GM12873 (cell line): Measurements from ENCODE around the gene SCD5.

Experiments used
- TF ChIP-seq, protein P1 (sequence below): IDR thresholded peaks from 2 replicates; pipeline ENCODE4 v1.5.1; 2012; ENCODE audit warnings: low read depth, mild to moderate bottlenecking, moderate library complexity, low read length, control low read depth; ENCODE audit not compliant: insufficient read depth; ENCODE audit errors: missing control alignments

SCD5 gene

DNA sequence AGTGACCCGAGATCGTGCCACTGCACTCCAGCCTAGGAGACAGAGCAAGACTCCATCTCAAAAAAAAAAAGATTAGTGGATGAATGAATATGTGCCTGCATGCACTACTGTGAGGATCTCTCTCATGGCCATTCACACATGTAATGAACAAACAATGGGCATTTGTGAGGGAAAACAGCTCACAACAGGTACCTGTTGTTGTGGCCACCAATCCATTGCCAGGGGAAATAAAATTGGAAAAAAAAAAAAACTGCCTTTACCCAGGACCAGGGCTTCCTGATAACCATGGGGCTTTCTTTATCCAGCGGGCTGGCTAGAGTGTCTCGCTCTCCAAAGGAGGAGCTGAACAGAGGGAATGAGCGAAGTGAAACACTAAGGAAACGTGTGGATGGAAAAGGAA lies 7.4 kb downstream of the SCD5 start:
- TF ChIP-seq, protein P1, sequence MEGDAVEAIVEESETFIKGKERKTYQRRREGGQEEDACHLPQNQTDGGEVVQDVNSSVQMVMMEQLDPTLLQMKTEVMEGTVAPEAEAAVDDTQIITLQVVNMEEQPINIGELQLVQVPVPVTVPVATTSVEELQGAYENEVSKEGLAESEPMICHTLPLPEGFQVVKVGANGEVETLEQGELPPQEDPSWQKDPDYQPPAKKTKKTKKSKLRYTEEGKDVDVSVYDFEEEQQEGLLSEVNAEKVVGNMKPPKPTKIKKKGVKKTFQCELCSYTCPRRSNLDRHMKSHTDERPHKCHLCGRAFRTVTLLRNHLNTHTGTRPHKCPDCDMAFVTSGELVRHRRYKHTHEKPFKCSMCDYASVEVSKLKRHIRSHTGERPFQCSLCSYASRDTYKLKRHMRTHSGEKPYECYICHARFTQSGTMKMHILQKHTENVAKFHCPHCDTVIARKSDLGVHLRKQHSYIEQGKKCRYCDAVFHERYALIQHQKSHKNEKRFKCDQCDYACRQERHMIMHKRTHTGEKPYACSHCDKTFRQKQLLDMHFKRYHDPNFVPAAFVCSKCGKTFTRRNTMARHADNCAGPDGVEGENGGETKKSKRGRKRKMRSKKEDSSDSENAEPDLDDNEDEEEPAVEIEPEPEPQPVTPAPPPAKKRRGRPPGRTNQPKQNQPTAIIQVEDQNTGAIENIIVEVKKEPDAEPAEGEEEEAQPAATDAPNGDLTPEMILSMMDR: no peak

DNA sequence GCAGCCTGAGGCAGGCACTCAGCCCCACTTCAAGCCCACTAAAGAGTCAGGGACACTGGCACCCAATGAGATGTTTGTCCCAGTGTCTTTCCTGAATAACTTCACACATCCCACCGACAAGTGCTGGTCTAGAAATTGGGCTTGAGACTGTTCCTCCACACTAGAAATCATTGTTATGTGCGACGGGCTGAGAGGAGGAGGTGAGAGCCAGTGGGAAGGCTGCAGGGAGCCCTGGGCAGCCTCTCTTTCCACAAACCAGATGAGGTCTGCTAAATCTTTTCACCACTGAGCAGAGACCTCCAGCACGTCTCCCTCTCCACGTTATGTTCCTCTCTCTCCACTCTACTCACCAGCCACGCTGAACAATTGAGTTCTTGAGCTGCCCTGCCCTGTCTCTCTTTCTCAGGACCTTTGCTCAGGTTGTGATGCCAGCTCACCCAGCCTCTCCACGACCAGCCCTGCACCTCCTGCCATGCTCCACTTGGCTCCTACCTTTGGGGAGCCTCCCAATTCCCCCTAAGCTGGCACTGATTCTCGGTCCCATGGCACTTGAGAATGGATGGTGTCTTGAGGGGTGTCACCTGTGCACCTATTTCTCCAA lies 8.4 kb downstream of the SCD5 start:
- TF ChIP-seq, protein P1: no peak

- TF ChIP-seq, protein P1: no peak
These were observed 9.4 kb downstream of the SCD5 start for GRCh38 chr4:82789025-82789776.

- TF ChIP-seq, protein P1: no peak
These were observed 11.3 kb downstream of the SCD5 start for GRCh38 chr4:82787342-82787741.

DNA sequence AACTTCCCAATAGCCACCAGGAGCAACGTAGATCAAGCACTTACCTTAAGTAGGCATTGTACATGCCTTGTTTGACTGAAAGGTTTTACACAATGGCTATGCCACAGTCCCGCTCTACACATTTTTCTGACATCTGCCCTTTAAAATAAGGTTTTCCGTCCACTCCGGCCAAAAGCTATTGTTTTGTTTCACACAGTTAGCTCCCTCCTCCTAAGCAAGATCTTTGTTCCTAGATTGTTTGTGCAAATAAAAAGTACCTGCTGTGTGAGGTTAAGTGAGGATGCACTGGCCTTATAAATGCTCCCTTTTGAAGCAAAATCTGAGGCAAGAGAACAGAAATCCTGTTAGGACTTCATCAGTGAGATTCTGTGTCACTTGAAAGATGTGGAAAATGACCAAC lies 11.8 kb downstream of the SCD5 start:
- TF ChIP-seq, protein P1: no peak

- TF ChIP-seq, protein P1: no peak
These were observed 12.8 kb downstream of the SCD5 start for GRCh38 chr4:82785611-82786400.

DNA sequence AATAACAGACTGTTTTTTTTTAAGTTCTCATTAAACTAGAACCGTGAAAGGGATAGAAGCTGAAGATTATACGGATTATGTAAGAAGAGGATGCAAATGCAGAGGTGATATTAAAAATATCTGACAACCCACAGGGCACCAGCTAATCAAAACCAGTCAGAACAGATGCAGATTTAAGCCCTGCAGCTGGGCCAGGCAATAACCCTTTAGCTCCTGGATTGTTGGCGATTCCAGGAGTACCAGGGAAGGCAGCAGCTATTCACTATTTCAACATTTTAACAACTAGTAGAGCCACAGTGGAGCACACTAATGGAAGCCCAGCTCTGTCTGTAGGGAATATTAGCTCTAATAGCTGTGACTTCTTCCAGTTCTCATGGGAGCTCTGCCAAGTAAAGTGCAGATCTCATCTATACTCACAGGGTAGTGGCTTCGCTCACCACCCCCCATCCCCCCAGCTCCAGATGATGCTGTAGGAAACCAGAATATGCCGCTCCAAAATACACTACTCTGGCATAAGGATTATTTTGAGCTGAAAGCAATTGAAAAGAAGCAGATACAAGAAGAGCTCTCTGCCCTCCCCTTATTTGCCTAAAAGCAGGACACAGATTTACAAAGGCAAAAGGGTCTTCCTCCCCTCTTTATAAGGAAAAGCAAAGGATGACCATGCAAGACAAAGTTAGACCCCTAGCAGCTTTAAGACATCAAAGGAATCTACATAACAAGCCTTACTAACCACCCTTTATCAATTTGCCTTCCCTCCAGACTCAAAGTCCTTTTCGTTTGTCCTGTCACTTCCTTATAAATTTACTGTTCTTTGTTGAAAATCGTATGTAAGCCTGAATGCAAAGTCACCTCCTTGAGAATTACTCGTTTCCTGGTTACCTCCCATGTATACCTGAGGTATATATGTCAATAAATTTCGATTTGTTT lies 13.7 kb downstream of the SCD5 start:
- TF ChIP-seq, protein P1: no peak
